Ovary (tissue), 3 donors: ENCODE results near the gene CAMP.

ENCODE experiments used
- EP300 ChIP-seq: sonication (generic); formaldehyde crosslinking; IDR thresholded peaks from one replicate; pipeline ENCODE4 v1.6.1; 2017; ENCODE audit warnings: antibody characterized with exemption
- POLR2A ChIP-seq: fragments of 450-650 bp; IDR thresholded peaks from one replicate; pipeline ENCODE4 v1.6.1; 2017; ENCODE audit warnings: antibody characterized with exemption, mild to moderate bottlenecking, moderate library complexity
- TF ChIP-seq, protein P1 (sequence below), 3 donors: fragments of 450-650 bp in 2 of 3; fragments of 200-600 bp in 1 of 3; IDR thresholded peaks; one replicate each; pipeline versions ENCODE4 v1.5.1 to v1.8.0; 2016 to 2022; ENCODE audit warnings: antibody characterized with exemption in 3 of 3, mild to moderate bottlenecking in 1 of 3
- donor health status: DM: no; HTN: no; CAD: no.

DNA sequence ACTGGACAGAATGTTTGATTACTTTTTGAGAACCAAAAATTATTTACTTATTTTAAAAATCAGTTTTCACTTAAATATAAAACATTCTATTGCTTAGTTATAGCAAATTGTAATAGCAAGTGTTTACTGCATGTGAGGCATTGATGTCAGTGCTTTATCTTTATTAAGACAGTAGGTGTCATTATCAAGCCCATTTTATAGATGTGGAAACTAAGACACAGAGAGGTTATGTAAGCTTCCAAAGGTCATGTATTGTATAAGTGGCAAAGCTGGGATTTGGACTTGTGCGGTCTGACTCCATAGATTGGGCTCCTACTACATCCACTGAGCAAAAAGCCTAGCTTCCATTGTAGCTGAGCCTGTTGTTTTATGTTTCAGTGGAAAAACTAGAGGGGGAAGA, 35.2 kb downstream of the CAMP start:
- TF ChIP-seq, protein P1, sequence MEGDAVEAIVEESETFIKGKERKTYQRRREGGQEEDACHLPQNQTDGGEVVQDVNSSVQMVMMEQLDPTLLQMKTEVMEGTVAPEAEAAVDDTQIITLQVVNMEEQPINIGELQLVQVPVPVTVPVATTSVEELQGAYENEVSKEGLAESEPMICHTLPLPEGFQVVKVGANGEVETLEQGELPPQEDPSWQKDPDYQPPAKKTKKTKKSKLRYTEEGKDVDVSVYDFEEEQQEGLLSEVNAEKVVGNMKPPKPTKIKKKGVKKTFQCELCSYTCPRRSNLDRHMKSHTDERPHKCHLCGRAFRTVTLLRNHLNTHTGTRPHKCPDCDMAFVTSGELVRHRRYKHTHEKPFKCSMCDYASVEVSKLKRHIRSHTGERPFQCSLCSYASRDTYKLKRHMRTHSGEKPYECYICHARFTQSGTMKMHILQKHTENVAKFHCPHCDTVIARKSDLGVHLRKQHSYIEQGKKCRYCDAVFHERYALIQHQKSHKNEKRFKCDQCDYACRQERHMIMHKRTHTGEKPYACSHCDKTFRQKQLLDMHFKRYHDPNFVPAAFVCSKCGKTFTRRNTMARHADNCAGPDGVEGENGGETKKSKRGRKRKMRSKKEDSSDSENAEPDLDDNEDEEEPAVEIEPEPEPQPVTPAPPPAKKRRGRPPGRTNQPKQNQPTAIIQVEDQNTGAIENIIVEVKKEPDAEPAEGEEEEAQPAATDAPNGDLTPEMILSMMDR (IDR thresholded peaks at IDR 0.05), result no peak
- no peak for TF ChIP-seq POLR2A
- TF ChIP-seq EP300, result no peak
